IMR-90 (cell line): Measurements from ENCODE around the gene GNGT1. TPM values are rescaled to one million over a fixed set of nuclear protein-coding genes. Genes with fewer than 3 reads are reported as not detected.

Experiments
- ATAC-seq: fragments of 200-7000 bp; cut with Tn5 transposase; 2 replicates; pipeline ENCODE4 v1.9.1; 2020; ENCODE audit warnings: low read depth, mild to moderate bottlenecking, moderate library complexity
- BruUV-seq: library from RNA; stranded (reverse); fragments of 400-500 nt; replicated peaks from 2 replicates; lab custom pipeline; 2021; lab: Mats Ljungman, UMichigan
- CTCF ChIA-PET: fragments of 300-600 bp; formaldehyde crosslinking; extraction: SDS; loops from one replicate; lab custom pipeline; 2021; ENCODE audit warnings: antibody characterized with exemption; lab: Yijun Ruan, JAX
- POLR2A ChIA-PET: fragments of 300-600 bp; sonication (Branson Sonifier 250); formaldehyde crosslinking; loops from one replicate; lab custom pipeline; 2022; ENCODE audit warnings: antibody characterized with exemption; ENCODE audit not compliant: unreplicated experiment; lab: Charles Lee
- DNase-seq: peaks from one replicate; pipeline ENCODE4 v3.0.0; 2013
- H2AFZ ChIP-seq: replicated peaks from 2 replicates; pipeline ENCODE3; 2013; ENCODE audit warnings: low read length, mild to moderate bottlenecking; ENCODE audit not compliant: poor library complexity
- H2AK5ac ChIP-seq: 2 replicates; pipeline ENCODE4 v1.6.1; 2013; ENCODE audit warnings: low read depth, low read length, inconsistent platforms
- H2AK9ac ChIP-seq: replicated peaks from 2 replicates; pipeline ENCODE3; 2013; ENCODE audit warnings: mild to moderate bottlenecking, low read depth, low read length, moderate library complexity; ENCODE audit not compliant: poor library complexity
- H2BK120ac ChIP-seq: 2 replicates; pipeline ENCODE4 v1.6.1; 2013; ENCODE audit warnings: low read depth, low read length, inconsistent platforms
- H2BK15ac ChIP-seq: 3 replicates; pipeline ENCODE4 v1.6.1; 2013; ENCODE audit warnings: low read depth, low read length, inconsistent platforms
- H2BK20ac ChIP-seq: 2 replicates; pipeline ENCODE4 v1.6.1; 2013; ENCODE audit warnings: low read depth, mild to moderate bottlenecking, inconsistent platforms, low read length, moderate library complexity
- H2BK5ac ChIP-seq: 2 replicates; pipeline ENCODE4 v1.6.1; 2013; ENCODE audit warnings: mild to moderate bottlenecking, low read depth, low read length, inconsistent platforms; ENCODE audit not compliant: poor library complexity, severe bottlenecking
- H3K14ac ChIP-seq: replicated peaks from 2 replicates; pipeline ENCODE4 v1.6.1; 2013; ENCODE audit warnings: low read depth, low read length, inconsistent platforms
- H3K18ac ChIP-seq: 2 replicates; pipeline ENCODE4 v1.6.1; 2013; ENCODE audit warnings: low read depth, low read length, control low read depth
- H3K23ac ChIP-seq: 2 replicates; pipeline ENCODE4 v1.6.1; 2013; ENCODE audit warnings: low read depth, low read length, inconsistent platforms
- H3K27ac ChIP-seq: 2 replicates; pipeline ENCODE4 v1.5.1; 2013; ENCODE audit warnings: mild to moderate bottlenecking, control low read depth, low read length; ENCODE audit not compliant: insufficient read depth
- H3K27me3 ChIP-seq: 2 replicates; pipeline ENCODE4 v1.6.1; 2013; ENCODE audit warnings: low read length; ENCODE audit not compliant: control insufficient read depth, insufficient read depth
- H3K36me3 ChIP-seq: 2 replicates; pipeline ENCODE4 v1.6.1; 2013; ENCODE audit warnings: low read length, mixed read lengths; ENCODE audit not compliant: control insufficient read depth, insufficient read depth
- H3K4ac ChIP-seq: 2 replicates; pipeline ENCODE4 v1.6.1; 2013; ENCODE audit warnings: low read depth, low read length, inconsistent platforms
- H3K4me1 ChIP-seq: 2 replicates; pipeline ENCODE4 v1.6.1; 2013; ENCODE audit warnings: low read length, mixed read lengths; ENCODE audit not compliant: control insufficient read depth, insufficient read depth
- H3K4me2 ChIP-seq: 2 replicates; pipeline ENCODE4 v1.6.1; 2013; ENCODE audit warnings: low read depth, mild to moderate bottlenecking, control low read depth, low read length, moderate library complexity
- H3K4me3 ChIP-seq: 2 replicates; pipeline ENCODE4 v1.5.1; 2013; ENCODE audit warnings: low read depth, mild to moderate bottlenecking, control low read depth, low read length, moderate library complexity; ENCODE audit not compliant: insufficient read depth
- H3K56ac ChIP-seq: 2 replicates; pipeline ENCODE4 v1.6.1; 2013; ENCODE audit warnings: low read length, inconsistent platforms; ENCODE audit not compliant: insufficient read depth; ENCODE audit errors: extremely low read depth
- H3K79me1 ChIP-seq, 2 experiments: 2 replicates each; pipeline ENCODE4 v1.6.1; 2013; ENCODE audit warnings: low read length in 2 of 2, inconsistent platforms in 1 of 2, low read depth in 1 of 2
- H3K9ac ChIP-seq: 2 replicates; pipeline ENCODE4 v1.6.1; 2013; ENCODE audit warnings: low read depth, low read length, control low read depth
- H3K9me1 ChIP-seq: 2 replicates; pipeline ENCODE4 v1.6.1; 2013; ENCODE audit warnings: low read length, inconsistent platforms; ENCODE audit not compliant: insufficient read depth
- H3K9me3 ChIP-seq: 2 replicates; pipeline ENCODE4 v1.6.1; 2013; ENCODE audit warnings: low read length; ENCODE audit not compliant: control insufficient read depth, insufficient read depth
- H4K20me1 ChIP-seq: 2 replicates; pipeline ENCODE4 v1.6.1; 2013; ENCODE audit warnings: low read length, inconsistent platforms; ENCODE audit not compliant: insufficient read depth
- H4K5ac ChIP-seq: 2 replicates; pipeline ENCODE4 v1.6.1; 2013; ENCODE audit warnings: mild to moderate bottlenecking, low read depth, low read length, control low read depth
- H4K8ac ChIP-seq, 2 experiments: 2 replicates each; pipeline ENCODE4 v1.6.1; 2013; ENCODE audit warnings: low read depth in 2 of 2, low read length in 2 of 2, control low read depth in 1 of 2, inconsistent platforms in 1 of 2
- H4K91ac ChIP-seq: 2 replicates; pipeline ENCODE4 v1.6.1; 2013; ENCODE audit warnings: low read depth, low read length, inconsistent platforms; ENCODE audit not compliant: insufficient read depth
- BHLHE40 ChIP-seq: fragments of 150-350 bp; IDR thresholded peaks from 2 replicates; pipeline ENCODE4 v1.6.1; 2016; ENCODE audit warnings: mild to moderate bottlenecking, low read depth, low read length
- CEBPB ChIP-seq: IDR thresholded peaks from 2 replicates; pipeline ENCODE4 v1.6.1; 2012; ENCODE audit warnings: low read depth, low read length, improper control_type of control experiment
- CHD1 ChIP-seq: IDR thresholded peaks from 2 replicates; pipeline ENCODE4 v1.6.1; 2012; ENCODE audit warnings: low read depth, low read length, improper control_type of control experiment
- ELK1 ChIP-seq: fragments of 150-350 bp; IDR thresholded peaks from 2 replicates; pipeline ENCODE4 v1.6.1; 2016; ENCODE audit warnings: low read depth, mild to moderate bottlenecking, low read length, moderate library complexity, borderline replicate concordance
- MAFK ChIP-seq: IDR thresholded peaks from 2 replicates; pipeline ENCODE4 v1.6.1; 2012; ENCODE audit warnings: low read depth, low read length, improper control_type of control experiment
- MAZ ChIP-seq: IDR thresholded peaks from 2 replicates; pipeline ENCODE4 v1.6.1; 2012; ENCODE audit warnings: low read depth, mild to moderate bottlenecking, low read length, improper control_type of control experiment, moderate library complexity, borderline replicate concordance
- MXI1 ChIP-seq: IDR thresholded peaks from 2 replicates; pipeline ENCODE4 v1.6.1; 2012; ENCODE audit warnings: low read depth, mild to moderate bottlenecking, low read length, moderate library complexity, borderline replicate concordance
- NFE2L2 ChIP-seq: fragments of 150-350 bp; IDR thresholded peaks from 2 replicates; pipeline ENCODE4 v1.6.1; 2016; ENCODE audit warnings: low read depth, mild to moderate bottlenecking, low read length
- RAD21 ChIP-seq: IDR thresholded peaks from 2 replicates; pipeline ENCODE4 v1.6.1; 2012; ENCODE audit warnings: low read length, improper control_type of control experiment
- RCOR1 ChIP-seq: IDR thresholded peaks from 2 replicates; pipeline ENCODE4 v1.6.1; 2012; ENCODE audit warnings: mild to moderate bottlenecking, low read length, improper control_type of control experiment; ENCODE audit not compliant: insufficient replicate concordance
- RFX5 ChIP-seq: IDR thresholded peaks from 2 replicates; pipeline ENCODE4 v1.8.0; 2012; ENCODE audit warnings: low read depth, mild to moderate bottlenecking, low read length, moderate library complexity
- SMC3 ChIP-seq: fragments of 150-350 bp; IDR thresholded peaks from 2 replicates; pipeline ENCODE4 v1.6.1; 2016; ENCODE audit warnings: low read depth, mild to moderate bottlenecking, antibody characterized with exemption, low read length, moderate library complexity
- USF2 ChIP-seq: fragments of 150-350 bp; IDR thresholded peaks from 2 replicates; pipeline ENCODE4 v1.6.1; 2017; ENCODE audit warnings: mild to moderate bottlenecking, antibody characterized with exemption, low read length, low read depth
- WGBS, 2 experiments: methylation state at CpG; one replicate each; pipeline versions ENCODE4 v1.1.5 to v1.1.7; 2013; ENCODE audit warnings: missing lambda C conversion rate in 2 of 2; ENCODE audit not compliant: insufficient read length in 1 of 2; ENCODE audit errors: extremely low coverage in 2 of 2; 5-methylcytosine and 5-hydroxymethylcytosine counted together
- dilution Hi-C: fragments of 300-500 bp; cut with HindIII; formaldehyde crosslinking; loops from one replicate; pipeline ENCODE4 v1.14.3; 2018; ENCODE audit warnings: low sequenced_read_pairs; ENCODE audit not compliant: unreplicated experiment
- in situ Hi-C: fragments of 300-500 bp; cut with MboI; formaldehyde crosslinking; loops from 3 replicates; pipeline ENCODE4 v1.14.3; 2019; ENCODE audit warnings: low sequenced_read_pairs, inconsistent platforms, mixed read lengths
- intact Hi-C: fragments of 100-400 bp; cut with micrococcal nuclease; formaldehyde crosslinking; loops from 2 replicates; pipeline ENCODE4 v1.10.0; 2022
- polyA plus RNA-seq, 3 experiments: library from polyadenylated mRNA; depleted of rRNA; stranded (reverse); fragments of >200 nt; gene quantifications; 2 replicates each; pipeline ENCODE4 v1.2.3, GENCODE V29; 2012; ENCODE audit warnings: low replicate concordance in 1 of 3
- total RNA-seq: library from RNA; depleted of rRNA; stranded (reverse); fragments of >200 nt; gene quantifications from 2 replicates; pipeline ENCODE4 v1.2.3, GENCODE V29; 2012
- TF ChIP-seq, protein P1 (sequence below): conservative IDR thresholded peaks from 2 replicates; pipeline ENCODE4 v1.5.1; 2012; ENCODE audit warnings: mild to moderate bottlenecking, low read depth, low read length, improper control_type of control experiment

Gene GNGT1
- total and polyA plus RNA-seq, 2 of the 4 experiments (the other 2 are of a cell fraction): not detected

DNA sequence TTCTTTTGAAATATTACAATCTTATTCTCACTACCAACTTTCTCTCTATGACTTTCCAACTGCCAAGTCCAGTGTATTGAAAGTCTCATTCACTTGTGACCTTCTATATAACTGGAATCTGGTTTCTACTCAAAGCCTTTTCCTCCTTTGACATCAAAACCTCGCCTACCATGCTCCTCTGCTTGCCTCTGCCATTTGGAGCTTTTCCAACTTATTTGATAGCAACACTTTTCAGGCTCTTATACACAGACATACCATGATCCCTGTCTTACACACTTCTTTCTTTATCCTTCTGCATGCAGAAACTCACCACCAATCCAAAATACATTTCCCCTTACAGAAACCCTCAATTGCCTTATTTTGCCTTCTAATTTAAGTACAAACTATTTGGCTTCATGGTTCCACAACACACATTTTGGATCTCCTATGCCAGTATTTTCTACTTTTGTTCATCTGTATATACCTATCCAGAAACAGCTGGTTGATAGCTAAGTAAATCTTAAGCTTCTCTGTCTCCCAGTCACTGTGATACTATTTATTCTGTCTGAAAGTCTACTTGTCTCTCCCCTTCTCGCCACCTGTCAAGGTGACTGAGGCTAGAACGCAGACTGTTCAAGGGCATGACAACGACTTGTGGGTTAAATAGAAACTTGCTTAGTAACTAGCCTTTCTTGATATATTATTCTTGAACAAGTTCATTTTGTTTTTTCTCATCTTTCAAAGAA lies 37.6 kb downstream of the GNGT1 start:
- in situ Hi-C loops (no loop called here), intact Hi-C loops (no loop called here), dilution Hi-C loops (no loop called here)
- DNase-seq (no peak), ATAC-seq (no peak)
- peak overlapping the region; percentile 83 for H3K23ac ChIP-seq
- peak overlapping the region; percentile 99 for H3K18ac ChIP-seq
- no peak overlapping the region for H3K4me2 ChIP-seq
- peak overlapping the region; percentile 80 for H2BK120ac ChIP-seq
- H4K20me1 ChIP-seq: no peaks in the 10 kb centered on the region
- no peak overlapping the region for H3K9ac ChIP-seq
- H2AK9ac ChIP-seq: no peak overlapping the region
- peak overlapping the region; percentile 23; the same call in 1 of the 2 replicates for H3K56ac ChIP-seq
- no peak overlapping the region for H3K4me3 ChIP-seq
- TF ChIP-seq RFX5 (no peak), USF2 (no peak), NFE2L2 (no peak), CEBPB (no peak), SMC3 (no peak), RCOR1 (no peak), CHD1 (no peak), MAFK (no peak), MAZ (no peak), BHLHE40 (no peak), ELK1 (no peak), MXI1 (no peak), RAD21 (no peak)
- TF ChIP-seq, protein P1, sequence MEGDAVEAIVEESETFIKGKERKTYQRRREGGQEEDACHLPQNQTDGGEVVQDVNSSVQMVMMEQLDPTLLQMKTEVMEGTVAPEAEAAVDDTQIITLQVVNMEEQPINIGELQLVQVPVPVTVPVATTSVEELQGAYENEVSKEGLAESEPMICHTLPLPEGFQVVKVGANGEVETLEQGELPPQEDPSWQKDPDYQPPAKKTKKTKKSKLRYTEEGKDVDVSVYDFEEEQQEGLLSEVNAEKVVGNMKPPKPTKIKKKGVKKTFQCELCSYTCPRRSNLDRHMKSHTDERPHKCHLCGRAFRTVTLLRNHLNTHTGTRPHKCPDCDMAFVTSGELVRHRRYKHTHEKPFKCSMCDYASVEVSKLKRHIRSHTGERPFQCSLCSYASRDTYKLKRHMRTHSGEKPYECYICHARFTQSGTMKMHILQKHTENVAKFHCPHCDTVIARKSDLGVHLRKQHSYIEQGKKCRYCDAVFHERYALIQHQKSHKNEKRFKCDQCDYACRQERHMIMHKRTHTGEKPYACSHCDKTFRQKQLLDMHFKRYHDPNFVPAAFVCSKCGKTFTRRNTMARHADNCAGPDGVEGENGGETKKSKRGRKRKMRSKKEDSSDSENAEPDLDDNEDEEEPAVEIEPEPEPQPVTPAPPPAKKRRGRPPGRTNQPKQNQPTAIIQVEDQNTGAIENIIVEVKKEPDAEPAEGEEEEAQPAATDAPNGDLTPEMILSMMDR: no peak
- H2AK5ac ChIP-seq: peak overlapping the region; percentile 94
- H3K4me1 ChIP-seq: peaks cover 25% of the 10 kb centered on the region
- POLR2A ChIA-PET: no interaction called here
- H3K27me3 ChIP-seq: no peaks in the 10 kb centered on the region
- H3K27ac ChIP-seq: no peak overlapping the region
- CTCF ChIA-PET: interaction anchor here (0.6 to 1.1 kb wide), 2 partner anchors 8 to 96 kb away, joined by 3 read pairs; no protein-coding TSS in a partner anchor
- H3K9me3 ChIP-seq: no peaks in the 10 kb centered on the region
- peak overlapping the region; percentile 49 to 57; a peak in 3 of 4 replicates for H4K8ac ChIP-seq
- peak overlapping the region; percentile 86 for H2BK20ac ChIP-seq
- H3K36me3 ChIP-seq: no peaks in the 10 kb centered on the region
- peak overlapping the region; percentile 97 for H2BK15ac ChIP-seq
- peak overlapping the region; percentile 94 for H3K4ac ChIP-seq
- peak overlapping the region; percentile 92 for H4K91ac ChIP-seq
- H2AFZ ChIP-seq: no peak overlapping the region
- H3K14ac ChIP-seq: peak overlapping the region; percentile 89
- no TSS peak for BruUV-seq
- peak overlapping the region; percentile 66; the same call in 1 of the 2 replicates for H4K5ac ChIP-seq
- no peaks in the 10 kb centered on the region for H3K79me1 ChIP-seq
- peaks cover 10% of the 10 kb centered on the region for H3K9me1 ChIP-seq
- 75% methylated on average over 1 of the region's 4 CpGs; no CpG with 5 or more reads in 1 of the 2 experiments for WGBS, 2 experiments
- peak overlapping the region; percentile 84 for H2BK5ac ChIP-seq
